Ureter (tissue), 1 donor: ENCODE data around the gene AARSD1. TPM values are rescaled to one million over a fixed set of nuclear protein-coding genes. Genes with fewer than 3 reads are reported as not detected.
A peak's percentile ranks its signal among the peaks of the same experiment; 100 is the strongest.
"Not testable (repeated sequence)": the region's sequence is repeated elsewhere in the genome, so short reads cannot be mapped to it uniquely, and the experiment has no call there.

Source experiments
- DNase-seq: peaks from one replicate; pipeline ENCODE4 v3.0.0-alpha.2; 2020; ENCODE audit warnings: low spot score
- total RNA-seq: library from RNA; stranded (reverse); gene quantifications from one replicate; pipeline ENCODE4 v1.2.4, GENCODE V29; 2023
- donor health status: DM: yes; HTN: yes; CAD: no.

AARSD1 gene
- total RNA-seq, 1 donor from 2014 or later, result 69.1 TPM

- DNase-seq, result peak; percentile 56
Measured at GRCh38 chr17:42980766-42981397, 16.6 kb upstream of the AARSD1 start.

GRCh38 chr17:42980274-42980765 is 16.1 kb upstream of the AARSD1 start, which contains the start of gene RUNDC1:
TSS of gene RUNDC1 (plus strand) at chr17:42980565. CDS start at chr17:42980577, 12 bp downstream.
- DNase-seq, result peak; percentile 93

DNA sequence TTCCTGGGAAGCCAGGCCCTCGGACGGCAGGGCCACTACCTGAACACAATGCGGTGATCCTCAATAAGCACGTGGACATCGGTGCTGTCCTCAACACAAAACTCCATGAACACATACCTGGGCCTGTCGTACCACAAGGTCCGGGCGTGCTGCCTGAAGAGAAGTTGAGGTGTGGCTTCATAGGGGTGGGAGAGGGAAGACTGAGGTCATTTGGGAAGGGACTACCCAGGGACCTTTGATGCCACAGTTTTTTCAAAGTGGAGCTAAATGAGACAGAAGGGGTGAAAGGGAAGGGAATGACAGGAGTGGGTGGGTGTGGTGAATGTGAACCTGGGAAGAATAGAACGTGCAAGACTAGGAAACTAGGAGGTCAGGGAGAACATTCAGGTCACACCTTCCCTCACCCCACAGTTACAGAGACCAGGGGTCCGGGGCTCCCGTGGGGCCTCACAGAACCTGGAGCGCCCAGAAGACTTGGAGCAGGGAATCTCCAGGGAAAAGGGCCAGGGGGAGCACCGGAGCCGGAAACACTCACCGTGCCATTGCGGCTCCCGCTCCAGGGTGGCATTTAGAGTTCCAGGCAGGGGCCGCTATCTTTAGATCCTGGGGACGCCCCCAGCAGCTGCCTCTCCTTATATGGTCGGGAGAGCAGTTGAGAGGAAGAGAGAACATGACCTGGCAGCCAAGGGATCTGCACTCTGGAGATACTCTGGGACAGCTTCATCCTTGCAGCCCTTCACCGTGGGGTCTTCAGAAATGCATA is 15.4 kb upstream of the AARSD1 start, which contains the start of gene PTGES3L:
Gene PTGES3L (minus strand): TSS at position 570 of the 763 bp plus-strand sequence. CDS start 27 bp downstream, at position 543.
- peak; percentile 65 for DNase-seq

- DNase-seq, result not testable (repeated sequence)
Measured at GRCh38 chr17:42975701-42976100, 11.4 kb upstream of the AARSD1 start.

DNA sequence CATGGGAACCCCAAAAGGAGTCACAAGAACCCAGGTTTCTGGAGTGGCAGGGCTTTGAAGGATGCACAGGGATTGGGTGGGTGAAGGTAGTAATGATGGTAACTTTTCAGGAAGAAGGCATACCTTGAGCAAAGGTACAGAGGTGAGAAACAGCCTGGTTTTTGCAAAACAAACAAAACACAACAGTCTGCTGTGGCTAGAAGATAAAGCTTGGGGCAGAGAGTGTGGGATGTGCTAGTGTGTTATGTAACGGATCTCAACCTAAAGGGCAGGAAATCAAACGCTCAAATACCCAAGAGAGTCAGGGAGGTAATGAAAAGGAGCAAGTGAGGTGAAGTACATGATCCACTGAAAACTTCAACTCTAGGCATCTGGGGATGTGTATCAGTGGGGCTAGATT is 11.0 kb upstream of the AARSD1 start:
- no peak for DNase-seq

DNA sequence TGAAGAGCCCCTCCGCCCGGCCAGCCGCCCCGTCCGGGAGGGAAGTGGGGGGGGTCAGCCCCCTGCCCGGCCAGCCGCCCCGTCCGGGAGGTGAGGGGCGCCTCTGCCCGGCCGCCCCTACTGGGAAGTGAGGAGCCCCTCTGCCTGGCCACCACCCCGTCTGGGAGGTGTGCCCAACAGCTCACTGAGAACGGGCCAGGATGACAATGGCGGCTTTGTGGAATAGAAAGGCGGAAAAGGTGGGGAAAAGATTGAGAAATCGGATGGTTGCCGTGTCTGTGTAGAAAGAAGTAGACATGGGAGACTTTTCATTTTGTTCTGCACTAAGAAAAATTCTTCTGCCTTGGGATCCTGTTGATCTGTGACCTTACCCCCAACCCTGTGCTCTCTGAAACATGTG is 9.1 kb upstream of the AARSD1 start:
- DNase-seq, result not testable (repeated sequence)

GRCh38 chr17:42971589-42971988 is 7.3 kb upstream of the AARSD1 start:
- DNase-seq, result no peak

GRCh38 chr17:42969001-42969581 is 4.8 kb upstream of the AARSD1 start:
- no peak for DNase-seq

- no peak for DNase-seq
Measured at GRCh38 chr17:42967925-42968324, 3.7 kb upstream of the AARSD1 start.

- DNase-seq, result no peak
Measured at GRCh38 chr17:42953669-42954068, 10.6 kb downstream of the AARSD1 start.

GRCh38 chr17:42950044-42950783 is 14.0 kb downstream of the AARSD1 start:
- no peak for DNase-seq

DNA sequence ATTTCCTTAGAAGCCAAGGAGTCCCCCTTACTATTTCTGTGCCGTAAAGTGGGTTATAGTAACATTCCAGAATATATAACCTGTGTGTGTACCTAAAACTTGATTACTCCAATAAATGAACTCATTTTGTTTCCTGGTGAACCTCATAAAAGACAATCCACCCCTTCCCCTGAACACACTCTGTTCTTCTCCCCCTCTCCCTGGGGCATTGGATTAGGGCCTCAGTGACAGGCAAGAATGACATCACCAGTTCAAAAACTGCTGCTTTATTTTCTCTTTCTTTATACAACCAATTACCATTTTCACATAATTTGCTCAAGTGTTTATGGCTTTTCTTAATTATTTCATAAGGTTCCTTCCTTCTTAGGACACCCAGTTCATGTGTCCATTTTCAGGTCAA is 17.4 kb downstream of the AARSD1 start:
- DNase-seq, result no peak

GRCh38 chr17:42944211-42944610 is 20.0 kb downstream of the AARSD1 start:
- no peak for DNase-seq

DNA sequence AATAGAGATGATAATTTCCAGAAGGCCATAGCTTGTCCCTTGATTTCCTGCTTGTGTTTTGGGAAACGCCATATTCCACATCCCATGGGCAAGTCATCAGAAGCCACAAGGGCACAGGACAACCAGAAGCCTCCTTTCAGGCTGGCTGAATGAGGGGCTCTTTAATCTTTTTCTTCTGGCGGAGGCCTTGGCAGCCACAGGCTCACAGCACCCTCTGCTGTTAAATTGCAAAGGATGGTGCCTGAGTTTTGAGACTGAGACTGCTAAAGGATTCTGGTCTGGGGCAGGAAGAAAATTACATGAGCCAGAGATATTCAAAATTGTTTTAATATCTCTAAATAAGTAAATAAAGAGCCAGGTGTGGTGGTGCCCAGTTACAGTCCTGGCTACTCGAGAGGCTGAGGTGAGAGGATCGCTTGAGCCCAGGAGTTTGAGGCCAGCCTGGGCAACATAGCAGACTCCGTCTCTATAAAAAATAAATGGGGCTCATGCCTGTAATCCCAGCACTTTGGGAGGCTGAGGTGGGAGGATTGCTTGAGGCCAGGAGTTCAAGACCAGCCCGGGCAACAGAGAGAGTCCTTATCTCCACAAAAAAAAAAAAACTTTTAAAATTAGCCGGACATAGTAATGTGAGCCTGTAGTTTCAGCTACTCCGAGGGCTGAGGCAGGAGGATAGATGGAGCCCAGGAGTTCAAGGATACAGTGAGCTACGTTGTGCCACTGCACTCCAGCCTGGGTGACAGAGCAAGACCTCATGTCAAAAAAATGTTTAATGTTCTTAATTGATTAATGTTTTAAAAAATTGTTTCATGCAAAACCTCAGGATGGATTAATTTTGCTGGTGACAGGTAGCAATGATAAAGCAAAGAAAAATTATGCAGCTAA is 26.3 kb downstream of the AARSD1 start:
- DNase-seq, result peak; percentile 56

- no peak for DNase-seq
Measured at GRCh38 chr17:42929497-42929844, 34.8 kb downstream of the AARSD1 start.

DNA sequence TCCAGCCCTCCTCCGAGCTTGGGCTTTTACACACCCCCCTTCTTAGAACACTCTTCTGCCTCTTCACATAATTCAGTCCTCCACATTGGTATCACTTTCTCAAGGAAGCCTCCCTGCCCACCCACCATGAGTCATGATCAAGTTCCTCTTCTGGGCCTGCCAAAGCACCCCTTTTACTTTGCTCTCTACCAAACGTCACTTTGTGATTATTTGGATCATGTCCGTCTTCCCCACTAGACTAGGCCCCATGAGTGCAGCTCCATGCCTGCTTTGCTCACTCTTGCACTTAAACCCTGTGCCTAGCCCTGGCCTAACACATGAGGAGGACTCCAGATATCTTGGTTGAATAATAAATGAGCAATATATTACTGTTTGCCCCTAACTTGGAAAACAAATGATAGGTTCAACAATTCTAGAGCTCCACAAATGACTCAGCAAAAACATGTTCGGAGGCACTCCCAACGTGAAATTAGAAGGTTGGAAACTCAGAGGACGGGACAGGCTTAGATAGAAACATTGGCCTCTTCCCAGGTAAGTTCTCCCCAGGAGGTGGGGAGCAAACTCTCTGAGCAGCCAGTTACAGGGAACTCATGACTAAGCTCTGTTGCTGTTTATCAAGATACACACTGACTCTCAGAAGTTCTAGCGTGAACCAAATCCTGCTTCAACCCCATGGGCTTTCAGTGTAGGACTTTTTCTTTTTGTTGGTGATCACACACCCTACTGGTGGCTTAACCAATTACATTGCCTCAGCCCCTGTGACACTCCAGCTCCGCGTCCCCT is 35.3 kb downstream of the AARSD1 start:
- DNase-seq, result peak; percentile 70

- DNase-seq, result no peak
Measured at GRCh38 chr17:42924891-42925290, 39.4 kb downstream of the AARSD1 start.

DNA sequence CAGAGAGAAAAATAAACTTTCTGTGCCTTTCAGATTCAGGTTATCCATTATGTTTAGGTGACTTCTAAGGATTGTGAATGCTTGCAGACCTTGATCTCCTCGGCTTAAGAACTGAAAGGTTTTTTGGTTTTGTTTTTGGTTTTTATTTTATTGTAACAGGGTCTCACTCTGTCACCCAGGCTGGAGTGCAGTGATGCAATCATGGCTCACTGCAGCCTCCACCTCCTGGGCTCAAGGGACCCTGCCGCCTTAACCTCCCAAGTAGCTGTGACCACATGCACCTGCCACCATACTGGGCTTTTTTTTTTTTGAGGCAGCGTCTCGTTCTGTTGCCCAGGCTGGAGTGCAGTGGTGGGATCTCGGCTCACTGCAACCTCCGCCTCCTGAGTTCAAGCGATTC is 40.8 kb downstream of the AARSD1 start:
- DNase-seq, result not testable (repeated sequence)

DNA sequence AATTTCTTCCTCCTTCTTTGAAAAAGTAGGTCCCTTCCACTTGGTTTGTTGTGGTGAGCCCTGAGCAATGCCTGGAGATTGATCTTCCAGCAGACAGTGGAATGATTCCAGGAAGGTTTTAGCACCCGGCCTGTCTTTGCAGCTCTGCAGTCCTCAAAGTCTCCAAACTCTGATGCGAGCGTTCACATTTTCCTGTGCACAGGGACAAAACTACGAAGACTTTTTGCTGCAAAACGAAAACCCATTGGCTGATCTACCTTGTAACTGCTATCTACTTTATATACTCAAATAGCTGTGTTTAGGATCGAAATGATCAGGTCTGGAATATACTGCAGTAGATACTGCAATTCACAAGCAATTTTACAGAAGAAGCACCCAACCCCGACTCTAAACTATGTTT is 42.0 kb downstream of the AARSD1 start:
- DNase-seq, result no peak

DNA sequence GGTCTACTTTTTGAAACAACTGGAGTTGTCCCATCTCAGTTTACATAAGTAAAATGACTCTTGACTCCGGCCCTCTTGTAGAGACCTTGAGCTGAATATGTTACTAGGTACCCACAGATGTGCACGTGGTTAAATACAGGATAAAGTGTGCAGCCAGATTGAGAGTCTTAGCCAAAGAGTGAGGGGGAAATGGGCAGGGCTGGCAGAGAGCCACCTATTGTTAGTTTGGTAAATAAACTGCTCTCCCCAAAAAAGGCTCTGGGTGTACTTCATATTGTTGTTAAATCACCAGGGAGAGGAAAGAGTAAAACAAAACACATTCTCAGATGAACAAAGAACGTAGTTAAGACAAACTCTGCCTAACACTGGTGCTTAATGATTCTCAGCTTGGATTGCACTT is 43.3 kb downstream of the AARSD1 start:
- DNase-seq, result no peak
